Fibroblast of the conjunctiva (primary cell): ENCODE data around the gene PIK3R4.
A peak's percentile ranks its signal among the peaks of the same experiment; 100 is the strongest.

ENCODE experiments used
- DNase-seq: peaks from one replicate; pipeline ENCODE4 v3.0.0-alpha.2; 2010; ENCODE audit warnings: low read depth

The PIK3R4 gene

DNA sequence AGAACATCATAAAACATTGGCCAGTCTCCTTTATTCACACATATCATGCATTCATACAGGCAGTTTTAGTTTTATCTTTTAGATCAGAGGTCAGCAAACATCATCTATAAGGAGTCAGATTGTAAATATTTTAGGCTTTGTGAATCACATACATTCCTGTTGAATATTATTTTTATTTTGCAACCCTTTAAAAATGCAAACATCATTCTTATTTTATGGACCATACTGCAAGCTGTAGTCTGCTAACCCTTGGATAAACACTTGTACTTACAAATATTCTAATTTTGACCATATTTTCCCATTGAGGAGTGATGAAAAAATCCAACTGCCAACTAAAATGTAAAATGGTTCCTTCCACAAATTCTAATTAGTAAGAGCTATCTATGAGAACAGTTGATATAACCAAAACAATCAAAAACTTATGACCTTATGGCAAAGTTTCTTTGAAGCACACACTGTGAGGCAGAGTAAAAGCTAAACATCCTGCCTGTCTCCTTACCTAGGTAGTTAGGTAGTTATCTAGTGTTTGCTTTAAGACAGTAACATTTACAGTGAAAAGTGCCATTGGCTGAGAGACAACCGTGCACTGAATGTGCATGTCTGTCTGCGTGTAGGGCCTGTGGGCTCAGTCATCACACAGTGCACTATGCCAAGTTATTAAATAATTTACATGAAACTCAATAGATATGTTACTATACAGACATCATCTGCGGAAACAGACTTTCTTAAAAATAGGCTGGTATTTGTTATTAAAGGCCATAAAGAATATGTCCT, 57.7 kb downstream of the PIK3R4 start:
- no peak for DNase-seq

DNA sequence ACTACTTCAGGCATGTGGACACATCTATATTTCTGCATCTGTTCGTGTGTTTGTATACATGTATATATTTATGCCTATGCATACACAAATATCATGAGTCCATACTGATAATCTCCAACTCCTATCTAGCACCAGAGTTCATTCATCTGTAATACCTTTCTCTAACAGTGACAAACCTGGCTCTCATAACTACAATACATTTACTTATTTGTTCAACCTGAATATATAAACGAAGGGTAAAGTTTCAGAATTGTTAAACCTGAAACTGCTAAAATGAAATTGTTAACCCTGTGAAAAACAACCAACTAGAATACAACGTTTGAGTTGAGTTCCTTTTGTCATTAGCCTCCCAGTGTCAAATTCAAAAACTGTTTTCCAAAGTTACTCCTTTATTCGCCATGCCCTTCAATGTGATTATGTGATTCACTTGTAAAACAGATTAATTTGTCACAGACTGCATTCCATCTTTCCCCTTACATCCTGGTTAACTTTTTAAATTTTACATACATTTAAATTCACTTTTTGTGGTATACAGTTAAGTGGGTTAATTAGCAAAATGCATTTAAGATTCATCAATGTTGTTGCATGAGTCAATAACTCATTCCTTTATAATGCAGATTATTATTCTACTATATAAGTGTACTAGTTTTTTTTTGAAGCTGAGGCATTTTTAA, 58.5 kb downstream of the PIK3R4 start:
- DNase-seq = no peak

DNA sequence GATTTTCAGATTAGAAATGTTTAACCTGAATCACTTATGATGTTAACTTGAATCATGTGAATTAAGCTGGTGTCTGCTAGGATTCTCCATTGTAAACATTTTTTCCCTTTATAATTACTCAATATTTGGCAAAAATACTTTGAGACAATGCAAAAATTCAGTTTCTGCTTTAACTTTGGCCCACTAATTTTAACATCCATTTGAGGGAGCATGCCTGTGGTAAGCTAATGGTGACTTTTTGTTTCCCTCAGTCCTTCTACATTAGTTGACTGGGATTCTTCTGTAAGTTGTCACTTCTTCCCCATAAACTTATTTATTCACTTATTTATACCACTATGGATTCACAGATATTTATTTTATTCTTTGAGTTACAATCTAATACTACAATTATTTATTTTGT, 59.3 kb downstream of the PIK3R4 start:
- DNase-seq = no peak

DNA sequence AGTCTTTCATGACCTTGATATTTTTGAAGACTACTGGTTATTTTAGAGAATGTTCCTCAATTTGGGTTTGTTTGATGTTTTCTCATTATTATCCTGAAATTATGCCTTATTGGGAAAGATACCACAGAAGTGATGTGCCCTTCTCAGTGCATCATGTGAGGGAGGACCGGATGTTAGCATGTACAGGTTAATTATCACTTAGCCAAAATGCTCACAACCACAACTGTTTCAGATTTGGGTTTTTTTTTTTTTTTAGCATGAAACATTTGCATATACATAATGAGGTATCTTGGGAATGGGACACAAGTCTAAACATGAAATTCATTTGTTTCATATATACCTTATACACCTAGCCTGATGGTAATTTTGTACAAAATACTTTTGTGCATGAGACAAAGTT, 59.8 kb downstream of the PIK3R4 start:
- DNase-seq = no peak

DNA sequence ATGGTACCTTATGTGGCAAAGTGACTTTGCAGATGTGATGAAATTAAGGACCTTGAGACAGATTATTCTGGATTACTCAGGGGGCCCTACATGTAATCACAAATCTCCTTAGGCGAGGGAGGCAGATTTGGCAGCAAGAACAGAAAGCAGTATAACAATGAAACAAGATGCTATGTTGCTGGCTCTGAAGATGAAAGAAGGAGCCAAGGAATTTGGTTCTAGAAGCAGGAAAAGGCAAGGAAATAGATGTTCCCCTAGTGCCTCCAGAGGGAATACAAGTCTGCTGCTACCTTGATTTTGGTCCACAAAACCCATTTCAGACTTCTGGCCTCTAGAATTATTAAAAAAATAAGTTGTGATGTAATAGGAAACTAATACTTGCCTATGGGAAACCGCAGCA, 64.5 kb downstream of the PIK3R4 start:
- DNase-seq = no peak

DNA sequence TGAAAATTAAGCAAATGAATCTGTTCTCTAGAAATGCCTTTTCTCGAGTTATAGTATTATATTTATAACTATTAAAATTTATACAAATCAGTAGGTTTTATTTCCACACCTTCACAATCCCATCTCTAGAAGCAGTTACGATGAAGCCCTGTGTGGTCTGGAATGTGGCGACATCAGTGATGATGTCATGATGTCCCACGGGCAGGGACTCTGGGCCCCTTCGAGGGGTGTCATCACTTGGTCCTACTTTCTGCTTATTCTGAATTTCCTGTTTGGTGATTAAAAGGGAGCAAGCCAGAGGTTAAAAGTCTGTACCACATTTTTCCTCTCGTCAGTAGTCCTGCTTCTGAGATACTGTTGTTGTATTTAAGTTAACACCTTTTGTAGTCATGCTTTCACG, 67.4 kb downstream of the PIK3R4 start:
- DNase-seq = no peak

DNA sequence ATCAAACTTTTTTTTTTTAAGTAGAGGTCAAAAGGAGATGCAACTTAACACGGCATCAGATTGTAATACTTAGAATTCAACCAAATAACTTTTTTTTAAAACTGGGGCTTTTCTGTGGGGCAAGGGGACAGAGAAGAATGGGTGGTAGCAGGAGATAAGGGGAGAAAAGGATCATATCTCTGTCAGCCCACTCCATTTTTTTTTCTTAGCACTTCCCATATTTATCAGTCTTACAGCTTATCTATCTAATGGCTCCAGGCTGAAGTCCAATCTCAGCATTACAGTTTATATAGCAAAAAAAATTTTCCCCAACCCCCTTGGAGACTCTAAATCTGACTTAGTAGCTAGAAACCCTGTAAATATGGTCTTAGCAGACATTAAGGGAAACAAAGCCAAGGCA, 69.3 kb downstream of the PIK3R4 start:
- DNase-seq = no peak

DNA sequence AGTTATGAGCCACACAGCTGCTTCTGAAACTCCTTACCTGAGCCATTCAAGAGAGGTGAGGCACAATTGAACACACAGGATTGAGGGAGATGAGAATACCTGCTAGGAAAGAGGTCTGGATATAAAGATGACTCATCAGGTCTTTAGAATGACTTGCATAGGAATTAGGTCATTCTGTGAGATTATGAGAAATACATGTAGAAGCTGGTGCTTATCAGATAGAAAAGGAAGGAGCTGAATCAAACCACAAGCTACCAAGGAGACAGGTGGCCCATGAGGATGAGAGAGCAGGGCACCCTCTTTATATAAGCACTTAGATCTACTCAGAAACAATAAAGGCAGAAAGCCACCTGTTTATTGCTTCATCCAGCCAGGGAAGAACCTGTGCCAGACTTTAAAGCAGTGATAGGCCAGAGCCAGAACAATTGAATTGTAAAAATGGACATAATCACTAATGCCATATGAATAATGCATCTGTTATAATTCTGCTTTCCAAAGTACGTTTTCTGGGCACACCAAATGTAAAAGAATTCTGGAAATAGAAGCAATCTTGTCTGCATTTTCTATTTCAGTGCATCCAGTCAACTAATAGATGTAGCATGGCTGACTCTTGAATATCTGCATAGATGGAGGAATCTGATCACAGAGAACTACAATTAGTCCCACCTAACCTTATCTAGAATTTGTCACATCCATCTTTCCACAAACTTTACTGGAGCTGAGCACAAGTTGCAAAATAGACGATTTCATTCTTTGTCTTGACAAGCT, 74.9 kb downstream of the PIK3R4 start:
- no peak for DNase-seq

DNA sequence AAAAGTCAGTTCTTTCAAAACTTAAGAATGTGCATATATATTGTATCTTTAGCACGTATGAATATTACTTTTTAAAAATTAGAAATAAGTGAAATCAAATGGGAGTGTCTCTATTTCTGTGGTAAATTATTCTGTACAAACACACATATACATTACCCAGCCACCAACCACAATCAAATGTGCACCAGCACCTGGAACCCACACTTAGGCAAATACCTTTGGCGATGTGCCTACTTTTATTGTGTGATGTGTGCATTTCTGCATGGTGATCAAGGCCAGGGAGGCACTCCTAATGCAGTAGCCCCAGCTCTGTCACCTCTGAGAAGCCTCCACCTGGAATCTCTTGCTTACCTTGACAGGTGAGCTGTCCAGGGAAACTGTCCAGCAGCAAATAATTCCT, 76.9 kb downstream of the PIK3R4 start:
- no peak for DNase-seq

DNA sequence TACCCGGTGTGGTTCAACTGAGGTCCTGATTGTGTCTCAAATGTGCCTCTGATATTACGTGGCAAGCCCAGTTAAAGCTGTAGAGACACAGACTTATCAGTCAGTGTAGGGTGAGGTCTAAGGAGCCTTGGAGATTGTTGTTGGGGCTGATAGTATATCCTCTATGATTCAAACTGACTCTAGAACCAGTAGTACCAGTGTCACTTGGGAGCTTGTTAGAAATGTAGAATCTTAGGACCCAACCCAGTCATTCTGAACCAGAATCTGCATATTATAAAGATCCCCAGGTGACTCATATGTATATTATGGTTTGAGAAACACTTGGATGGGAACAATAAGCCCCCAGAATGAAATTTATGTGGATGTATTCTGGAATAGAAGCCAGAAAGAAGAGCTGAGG, 83.5 kb downstream of the PIK3R4 start:
- no peak for DNase-seq

DNA sequence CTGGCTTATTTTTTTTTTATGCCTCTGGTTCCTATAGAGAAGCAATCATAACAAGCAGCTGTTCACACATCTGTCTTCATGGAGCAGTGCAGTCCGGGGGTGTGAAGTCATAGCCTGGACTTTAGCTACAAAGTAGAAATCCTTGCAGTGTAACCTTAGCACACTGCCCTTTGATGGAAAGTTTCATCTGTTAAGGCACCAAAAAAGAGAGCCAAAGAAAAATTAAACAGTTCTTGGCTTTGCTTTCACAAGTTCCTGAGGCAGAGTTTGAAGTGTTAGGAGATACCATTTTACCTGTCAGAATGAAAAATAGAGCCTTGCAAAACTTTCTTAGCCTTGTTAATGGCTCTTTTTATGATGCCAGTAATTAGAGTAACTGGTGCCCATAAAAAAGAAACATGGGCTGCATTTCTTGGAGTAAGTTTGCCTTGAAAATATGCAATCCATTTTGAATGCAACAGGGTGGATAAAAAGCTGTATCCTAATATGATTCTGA, 84.1 kb downstream of the PIK3R4 start:
- no peak for DNase-seq

DNA sequence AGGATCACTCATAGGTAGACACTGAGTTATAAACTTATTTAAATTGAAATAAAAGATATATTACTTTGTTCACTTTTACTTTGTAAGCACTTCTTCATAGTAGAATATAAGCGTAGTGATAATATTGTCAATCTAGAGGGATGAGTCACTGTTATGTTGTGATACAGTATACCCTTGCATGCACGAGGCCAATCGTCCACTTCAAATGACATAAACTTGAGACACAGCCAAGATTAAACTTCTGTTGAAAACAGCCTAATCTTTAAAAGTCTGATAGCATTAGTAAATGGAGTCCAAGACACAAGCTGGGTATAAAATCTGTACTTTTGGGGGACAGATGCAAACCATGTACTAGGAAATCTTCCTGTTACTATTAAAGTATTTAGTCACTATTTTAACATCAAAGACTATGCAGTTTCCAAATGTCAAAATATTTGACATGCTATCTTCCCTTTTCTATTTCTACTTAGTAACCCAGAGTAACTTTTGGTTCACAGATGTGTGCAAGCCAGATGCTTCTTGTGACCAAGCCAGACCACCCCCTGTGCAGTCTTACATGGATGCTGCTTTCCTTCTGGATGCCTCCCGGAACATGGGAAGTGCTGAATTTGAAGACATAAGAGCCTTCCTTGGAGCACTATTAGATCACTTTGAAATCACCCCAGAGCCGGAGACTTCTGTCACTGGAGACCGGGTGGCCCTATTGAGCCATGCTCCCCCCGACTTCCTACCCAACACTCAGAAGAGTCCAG, 85.3 kb downstream of the PIK3R4 start:
- DNase-seq = no peak

DNA sequence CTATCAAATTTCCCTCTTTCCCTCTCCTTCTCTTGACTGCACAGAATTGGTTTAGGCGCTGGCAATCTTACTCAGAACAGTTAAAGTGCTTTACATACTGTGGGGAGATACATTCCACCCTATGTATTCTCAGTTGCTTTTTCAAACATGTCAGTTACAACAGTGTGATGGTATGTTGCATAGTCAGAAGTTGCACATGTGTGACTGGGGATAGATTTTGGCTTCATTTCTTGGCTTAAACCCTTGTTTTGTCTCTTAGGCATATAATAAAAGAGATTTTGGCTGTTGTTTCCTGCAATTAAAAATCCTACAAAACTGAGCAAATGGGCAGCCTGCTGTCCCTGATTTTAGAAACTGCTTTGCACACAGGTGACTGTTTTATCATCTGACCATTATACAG, 86.7 kb downstream of the PIK3R4 start:
- DNase-seq = no peak

DNA sequence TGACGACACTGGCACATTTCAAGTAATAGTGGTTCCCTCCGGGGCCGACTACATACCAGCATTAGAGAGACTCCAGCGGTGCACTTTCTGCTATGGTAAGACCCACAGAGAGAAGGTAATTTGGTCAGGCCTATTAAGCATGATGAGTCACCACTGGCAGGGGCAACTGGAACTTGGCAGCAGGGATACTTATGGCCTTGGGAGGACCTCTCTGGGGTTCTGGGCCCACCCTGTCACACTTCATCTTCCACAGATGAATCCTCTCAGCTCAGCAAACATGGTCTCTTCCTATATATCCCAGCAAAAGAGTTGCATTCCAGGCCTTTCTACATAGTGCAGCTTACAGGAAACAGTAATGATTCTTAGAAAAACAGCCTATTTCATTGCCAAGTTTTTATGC, 88.0 kb downstream of the PIK3R4 start:
- peak; percentile 41 for DNase-seq

DNA sequence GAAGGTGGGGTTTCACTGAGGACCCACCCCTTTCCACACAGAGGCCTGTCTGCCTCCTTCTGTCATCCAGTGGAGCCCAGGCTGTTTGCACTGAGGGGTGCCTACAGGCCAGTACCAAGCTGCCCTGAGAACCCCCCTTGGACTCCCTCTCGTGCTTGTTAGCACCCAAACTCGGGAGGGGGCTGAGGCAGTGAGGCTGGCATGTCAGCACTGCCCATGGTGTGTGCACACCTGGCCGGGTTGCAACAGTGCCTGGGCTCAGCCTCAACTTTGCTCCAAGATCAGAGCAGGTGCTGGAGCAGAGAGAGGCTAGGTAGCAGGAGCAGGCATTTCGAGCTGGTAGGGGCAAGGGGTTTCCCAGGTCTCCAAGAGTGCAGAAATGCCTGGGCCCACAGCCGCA, 90.0 kb downstream of the PIK3R4 start:
- no peak for DNase-seq

DNA sequence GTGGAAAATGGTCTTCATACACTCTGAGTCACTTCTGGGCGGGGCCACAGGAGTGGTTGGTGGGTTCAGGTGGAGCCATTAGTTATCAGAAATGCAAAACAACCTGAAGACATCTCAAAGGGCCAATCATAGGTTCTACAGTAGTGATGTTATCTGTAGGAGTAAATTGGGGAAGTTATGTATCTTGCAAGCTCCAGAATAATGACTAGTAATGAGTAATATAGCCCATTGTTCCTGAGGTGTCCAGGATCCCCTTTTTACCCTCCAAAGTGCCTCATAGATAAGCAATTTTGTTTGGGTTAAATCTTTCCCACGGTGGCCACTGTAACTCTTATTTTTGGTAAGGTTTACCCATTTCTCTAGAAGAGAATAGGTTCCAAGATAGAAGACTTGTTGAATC, 91.7 kb downstream of the PIK3R4 start:
- no peak for DNase-seq

DNA sequence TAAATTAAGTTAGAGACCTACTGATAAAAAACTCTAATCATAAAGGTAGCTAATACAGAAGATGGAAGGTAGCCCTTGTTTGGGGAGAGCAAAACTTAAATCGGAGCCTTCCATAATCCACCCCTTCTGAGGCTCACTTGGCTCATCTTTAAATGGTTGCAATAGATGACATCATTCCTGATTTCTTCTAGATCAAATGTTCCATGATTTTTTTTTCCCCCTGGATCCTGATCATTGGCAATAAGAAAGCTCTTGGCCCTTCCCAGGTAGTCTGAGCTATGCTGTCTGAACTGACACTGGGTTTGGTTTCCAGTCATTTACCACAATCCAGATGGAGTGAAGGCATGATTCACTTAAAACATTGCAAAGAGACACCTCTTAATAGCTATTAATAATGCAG, 92.5 kb downstream of the PIK3R4 start:
- DNase-seq = no peak

DNA sequence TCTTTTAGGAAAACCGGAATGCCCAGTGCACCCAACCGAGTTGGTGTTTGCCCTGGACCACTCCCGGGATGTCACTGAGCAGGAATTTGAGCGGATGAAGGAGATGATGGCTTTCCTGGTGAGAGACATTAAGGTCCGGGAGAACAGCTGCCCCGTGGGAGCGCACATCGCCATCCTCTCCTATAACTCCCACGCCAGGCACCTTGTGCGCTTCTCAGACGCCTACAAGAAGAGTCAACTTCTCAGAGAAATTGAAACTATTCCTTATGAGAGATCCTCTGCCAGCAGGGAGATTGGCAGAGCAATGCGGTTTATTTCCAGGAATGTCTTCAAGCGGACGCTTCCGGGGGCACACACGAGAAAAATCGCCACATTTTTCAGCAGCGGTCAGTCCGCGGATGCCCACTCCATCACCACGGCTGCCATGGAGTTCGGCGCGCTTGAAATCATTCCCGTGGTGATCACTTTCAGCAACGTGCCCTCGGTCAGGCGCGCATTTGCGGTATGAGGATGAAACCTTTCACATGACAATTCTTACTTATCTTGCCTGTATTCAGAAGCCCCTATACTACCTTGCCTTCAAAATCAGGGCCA, 97.5 kb downstream of the PIK3R4 start:
- no peak for DNase-seq

DNA sequence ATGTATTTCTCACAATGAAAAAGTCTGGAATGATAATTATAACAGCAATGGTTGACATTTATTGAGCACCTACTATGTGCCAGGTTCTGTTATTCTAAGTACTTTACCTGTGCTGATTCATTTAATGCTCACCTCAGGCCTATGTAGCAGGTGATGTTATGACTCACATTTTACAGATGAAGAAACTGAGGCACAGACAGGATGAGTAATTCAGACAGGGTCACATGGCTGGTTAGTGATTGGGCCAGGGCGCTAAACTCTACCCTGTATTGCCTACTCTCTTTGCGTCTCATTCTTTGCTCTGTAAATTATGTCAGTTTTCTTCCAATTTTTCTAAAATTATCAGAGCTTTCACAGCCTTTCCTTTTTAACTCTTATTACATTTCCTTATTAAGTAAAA, 98.3 kb downstream of the PIK3R4 start:
- no peak for DNase-seq

DNA sequence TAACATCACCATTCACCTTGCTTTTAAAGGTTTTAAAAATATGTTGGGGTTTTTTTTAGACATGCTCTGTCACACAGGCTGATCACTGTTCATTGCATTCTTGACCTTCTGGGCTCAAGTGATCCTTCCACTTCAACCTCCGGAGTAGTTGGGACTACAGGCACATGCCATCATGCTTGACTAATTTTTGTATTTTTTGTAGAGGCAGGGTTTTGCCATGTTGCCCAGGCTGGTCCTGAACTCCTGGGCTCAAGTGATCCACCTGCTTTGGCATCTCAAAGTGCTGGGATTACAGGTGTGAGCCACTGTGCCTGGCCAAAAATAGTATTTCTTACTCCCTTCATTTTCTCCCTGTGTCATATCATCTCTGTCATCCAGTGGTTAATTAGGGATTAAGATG, 101.4 kb downstream of the PIK3R4 start:
- no peak for DNase-seq

DNA sequence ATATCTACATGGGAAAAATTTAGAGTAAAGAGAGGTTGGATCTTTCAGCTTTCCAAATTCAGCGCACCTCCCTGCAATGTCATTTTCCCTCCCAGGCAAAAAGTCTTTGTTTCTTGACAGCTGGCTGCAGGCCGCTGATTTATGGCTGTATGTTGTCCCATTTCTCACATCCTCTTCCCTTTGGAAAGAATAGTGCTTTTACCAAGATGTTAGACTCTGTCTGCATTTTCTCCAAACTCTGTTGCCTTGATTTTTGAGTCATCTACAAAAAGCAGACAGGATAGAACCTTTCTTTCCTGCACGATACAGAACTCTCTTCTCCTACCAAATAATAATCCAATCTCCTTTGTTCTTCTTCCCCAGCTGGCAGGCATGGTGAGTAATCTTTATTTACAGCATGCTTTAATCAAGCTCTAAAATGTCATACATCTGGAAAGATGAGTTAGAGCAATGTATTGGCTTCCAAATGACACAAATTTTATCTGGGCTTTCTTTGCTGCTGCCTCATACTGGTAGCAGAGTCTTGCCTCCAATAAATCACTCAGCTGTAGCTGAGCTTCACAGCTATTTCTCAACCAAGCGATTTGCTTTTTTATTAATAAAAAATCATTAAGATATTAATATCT, 101.9 kb downstream of the PIK3R4 start:
- no peak for DNase-seq
